Measurements from ENCODE around the gene ARSJ. TPM values are rescaled to one million over a fixed set of nuclear protein-coding genes. Genes with fewer than 3 reads are reported as not detected.

Gene ARSJ
- polyA plus RNA-seq, 3 donors, result not detected

- Histone ChIP-seq H3K4me3 (replicated peaks in 1 of 3; ENCODE audit: low read depth in 2 of 3, low read length in 3 of 3) (no peak overlapping the region), H3K27ac (ENCODE audit: low read depth in 1 of 2, low read length in 2 of 2) (no peak overlapping the region), H3K4me1 (ENCODE audit: control insufficient read depth in 1 of 2, insufficient read depth in 2 of 2, low read length in 2 of 2) (no peaks in the 10 kb centered on the region), H3K9me3 (replicated peaks in 1 of 2; ENCODE audit: control insufficient read depth in 1 of 2, insufficient read depth in 1 of 2, low read length in 2 of 2) (peaks cover 4 to 7% of the 10 kb centered on the region in 2 donors), H3K36me3 (replicated peaks in 1 of 2; ENCODE audit: control insufficient read depth in 1 of 2, insufficient read depth in 2 of 2, low read length in 2 of 2) (no peaks in the 10 kb centered on the region), H4K20me1 (ENCODE audit: insufficient read depth, low read length) (no peaks in the 10 kb centered on the region), H3K4me2 (replicated peaks; ENCODE audit: extremely low read depth, low read length, poor library complexity, severe bottlenecking) (no peak overlapping the region), H3K27me3 (ENCODE audit: control insufficient read depth in 2 of 2, insufficient read depth in 2 of 2, low read length in 2 of 2) (no peaks in the 10 kb centered on the region), H2AFZ (ENCODE audit: insufficient read depth, low read depth, low read length, poor library complexity, severe bottlenecking) (no peak overlapping the region), H3K79me2 (ENCODE audit: insufficient read depth, low read length) (no peaks in the 10 kb centered on the region), H3K9ac (ENCODE audit: insufficient read depth, low read length, poor library complexity, severe bottlenecking) (no peak overlapping the region)
- H3K27me3 Mint-ChIP-seq (ENCODE audit: low read depth in 3 of 3), result peaks cover 0 to 2% (median 0%) of the 10 kb centered on the region in 3 donors
- no peak overlapping the region for H3K4me3 Mint-ChIP-seq
- TF ChIP-seq CTCF (IDR thresholded peaks at IDR 0.05), result no peak
- H3K27ac Mint-ChIP-seq, result no peak overlapping the region
- no peaks in the 10 kb centered on the region for H3K4me1 Mint-ChIP-seq
- H3K9me3 Mint-ChIP-seq, result peaks cover under 1 to 10% (median 6%) of the 10 kb centered on the region in 7 donors
- DNase-seq, result no peak
- H3K36me3 Mint-ChIP-seq, result peaks cover 0 to under 1% of the 10 kb centered on the region in 2 donors
- no CpG with 5 or more reads among the region's 1 CpG for WGBS (ENCODE audit: insufficient coverage)
- intact Hi-C loops (cut with micrococcal nuclease), result no loop called here
Measured at GRCh38 chr4:113884655-113885054, 94.8 kb downstream of the ARSJ start.

GRCh38 chr4:113882668-113883067 is 96.8 kb downstream of the ARSJ start:
- Histone ChIP-seq H3K4me1 (ENCODE audit: control insufficient read depth in 1 of 2, insufficient read depth in 2 of 2, low read length in 2 of 2) (no peaks in the 10 kb centered on the region), H4K20me1 (ENCODE audit: insufficient read depth, low read length) (no peaks in the 10 kb centered on the region), H2AFZ (ENCODE audit: insufficient read depth, low read depth, low read length, poor library complexity, severe bottlenecking) (no peak overlapping the region), H3K9me3 (replicated peaks in 1 of 2; ENCODE audit: control insufficient read depth in 1 of 2, insufficient read depth in 1 of 2, low read length in 2 of 2) (no peaks in the 10 kb centered on the region), H3K27ac (ENCODE audit: low read depth in 1 of 2, low read length in 2 of 2) (no peak overlapping the region), H3K4me3 (replicated peaks in 1 of 3; ENCODE audit: low read depth in 2 of 3, low read length in 3 of 3) (no peak overlapping the region), H3K4me2 (replicated peaks; ENCODE audit: extremely low read depth, low read length, poor library complexity, severe bottlenecking) (no peak overlapping the region), H3K79me2 (ENCODE audit: insufficient read depth, low read length) (no peaks in the 10 kb centered on the region), H3K36me3 (replicated peaks in 1 of 2; ENCODE audit: control insufficient read depth in 1 of 2, insufficient read depth in 2 of 2, low read length in 2 of 2) (no peaks in the 10 kb centered on the region), H3K27me3 (ENCODE audit: control insufficient read depth in 2 of 2, insufficient read depth in 2 of 2, low read length in 2 of 2) (no peaks in the 10 kb centered on the region), H3K9ac (ENCODE audit: insufficient read depth, low read length, poor library complexity, severe bottlenecking) (no peak overlapping the region)
- Mint-ChIP-seq H3K27me3 (ENCODE audit: low read depth in 3 of 3) (peaks cover 0 to 2% (median 0%) of the 10 kb centered on the region in 3 donors), H3K36me3 (no peaks in the 10 kb centered on the region), H3K9me3 (peaks cover 0 to 4% (median 0%) of the 10 kb centered on the region in 7 donors), H3K27ac (no peak overlapping the region), H3K4me1 (no peaks in the 10 kb centered on the region), H3K4me3 (no peak overlapping the region)
- WGBS (ENCODE audit: insufficient coverage), result no CpG with 5 or more reads among the region's 1 CpG
- intact Hi-C loops (cut with micrococcal nuclease), result no loop called here
- DNase-seq, result no peak
- no peak for TF ChIP-seq CTCF (IDR thresholded peaks at IDR 0.05)

Measured in CD14-positive monocyte (primary cell).